ENCODE measurements around the gene SPNS1.
"Not testable (repeated sequence)": the region's sequence is repeated elsewhere in the genome, so short reads cannot be mapped to it uniquely, and the experiment has no call there.

SPNS1 gene, protein sequence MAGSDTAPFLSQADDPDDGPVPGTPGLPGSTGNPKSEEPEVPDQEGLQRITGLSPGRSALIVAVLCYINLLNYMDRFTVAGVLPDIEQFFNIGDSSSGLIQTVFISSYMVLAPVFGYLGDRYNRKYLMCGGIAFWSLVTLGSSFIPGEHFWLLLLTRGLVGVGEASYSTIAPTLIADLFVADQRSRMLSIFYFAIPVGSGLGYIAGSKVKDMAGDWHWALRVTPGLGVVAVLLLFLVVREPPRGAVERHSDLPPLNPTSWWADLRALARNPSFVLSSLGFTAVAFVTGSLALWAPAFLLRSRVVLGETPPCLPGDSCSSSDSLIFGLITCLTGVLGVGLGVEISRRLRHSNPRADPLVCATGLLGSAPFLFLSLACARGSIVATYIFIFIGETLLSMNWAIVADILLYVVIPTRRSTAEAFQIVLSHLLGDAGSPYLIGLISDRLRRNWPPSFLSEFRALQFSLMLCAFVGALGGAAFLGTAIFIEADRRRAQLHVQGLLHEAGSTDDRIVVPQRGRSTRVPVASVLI

DNA sequence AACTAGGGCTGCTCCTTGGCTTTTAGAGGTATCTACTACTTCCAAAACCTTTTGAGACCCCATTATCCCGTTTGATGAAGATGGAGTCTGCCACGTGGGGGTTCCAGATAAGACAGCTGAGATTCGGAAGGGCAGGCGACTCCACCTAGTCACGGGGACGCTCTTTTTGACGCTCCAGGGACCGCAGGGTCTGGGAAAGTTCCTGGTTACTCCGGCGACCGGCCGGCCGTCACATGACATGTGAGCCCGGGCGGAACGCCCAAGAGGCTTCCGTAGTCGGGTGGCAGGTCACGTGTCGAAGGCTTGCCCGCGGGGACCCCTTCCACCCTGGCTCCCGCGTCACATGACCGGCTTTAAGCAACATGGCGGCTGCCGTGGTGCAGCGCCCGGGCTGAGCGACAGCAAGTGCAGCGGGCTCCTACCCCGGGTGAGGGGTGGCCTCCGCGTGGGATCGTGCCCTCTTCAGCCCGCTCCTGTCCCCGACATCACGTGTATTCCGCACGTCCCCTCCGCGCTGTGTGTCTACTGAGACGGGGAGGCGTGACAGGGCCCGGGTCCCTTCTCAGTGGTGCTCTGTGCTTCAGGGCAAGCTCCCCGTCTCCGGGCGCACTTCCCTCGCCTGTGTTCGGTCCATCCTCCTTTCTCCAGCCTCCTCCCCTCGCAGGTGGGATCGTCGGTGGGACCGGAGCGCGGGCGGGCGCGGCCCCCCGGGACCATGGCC is at the start of gene SPNS1:
TSS of gene SPNS1 (plus strand) at position 342 of the 721 bp plus-strand sequence. CDS start at position 716, 374 bp downstream.
- peak; percentile 87 for DNase-seq (ENCODE audit: low read depth)

DNA sequence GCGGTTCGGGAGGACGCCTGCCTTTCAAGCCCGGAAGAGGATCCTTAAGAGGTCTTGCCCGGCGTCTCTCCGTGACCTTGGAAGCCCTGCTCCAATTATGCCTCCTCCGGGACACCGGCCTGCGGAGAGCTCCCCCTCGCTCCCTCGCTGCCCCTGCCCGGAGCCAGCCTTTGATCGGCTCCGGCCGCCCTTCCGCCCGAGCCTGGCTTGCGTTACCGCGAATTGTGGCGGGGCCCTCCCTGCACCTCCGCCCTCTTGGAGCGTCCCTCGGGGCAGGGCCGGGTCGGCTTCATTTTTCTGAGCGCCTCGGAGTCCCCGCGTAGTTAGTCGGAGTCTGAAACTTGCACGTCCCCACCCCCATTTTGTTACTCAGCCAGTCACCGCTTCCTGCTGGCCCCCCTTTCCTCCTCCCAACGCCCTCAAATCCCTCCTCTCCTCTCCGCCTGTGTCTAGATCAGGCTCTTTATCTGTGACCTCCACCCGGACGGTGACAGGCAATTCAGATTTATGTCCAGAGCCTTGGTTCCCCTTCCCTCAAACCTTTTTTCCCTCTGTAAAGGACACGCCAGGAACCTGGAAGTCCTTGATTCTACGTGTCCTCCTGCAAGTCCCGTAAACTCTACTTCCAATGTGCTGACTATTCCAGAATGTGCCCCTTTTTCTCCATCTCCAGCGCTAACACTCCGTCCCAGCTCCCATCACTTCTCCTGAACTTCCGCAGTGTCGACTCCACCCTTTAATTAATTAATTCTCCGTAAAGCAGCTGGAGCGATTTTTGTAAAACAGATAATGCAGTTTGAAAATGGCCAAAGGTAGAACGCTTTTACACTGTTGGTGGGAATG is 49.0 kb upstream of the SPNS1 start:
- DNase-seq (ENCODE audit: low read depth) = peak; percentile 53

DNA sequence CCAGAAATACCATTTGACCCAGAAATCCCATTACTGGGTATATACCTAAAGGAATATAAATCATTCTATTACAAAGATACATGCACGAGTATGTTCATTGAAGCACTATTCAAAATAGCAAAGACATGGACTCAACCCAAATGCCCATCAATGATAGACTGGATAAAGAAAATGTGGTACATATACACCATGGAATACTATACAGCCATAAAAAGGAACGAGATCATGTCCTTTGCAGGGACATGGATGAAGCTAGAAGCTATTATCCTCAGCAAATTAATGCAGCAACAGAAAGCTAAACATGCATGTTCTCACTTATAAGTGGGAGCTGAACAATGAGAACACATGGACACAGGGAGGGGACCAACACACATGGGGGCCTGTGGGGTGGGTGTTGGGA is 48.3 kb upstream of the SPNS1 start:
- not testable (repeated sequence) for DNase-seq (ENCODE audit: low read depth)

DNA sequence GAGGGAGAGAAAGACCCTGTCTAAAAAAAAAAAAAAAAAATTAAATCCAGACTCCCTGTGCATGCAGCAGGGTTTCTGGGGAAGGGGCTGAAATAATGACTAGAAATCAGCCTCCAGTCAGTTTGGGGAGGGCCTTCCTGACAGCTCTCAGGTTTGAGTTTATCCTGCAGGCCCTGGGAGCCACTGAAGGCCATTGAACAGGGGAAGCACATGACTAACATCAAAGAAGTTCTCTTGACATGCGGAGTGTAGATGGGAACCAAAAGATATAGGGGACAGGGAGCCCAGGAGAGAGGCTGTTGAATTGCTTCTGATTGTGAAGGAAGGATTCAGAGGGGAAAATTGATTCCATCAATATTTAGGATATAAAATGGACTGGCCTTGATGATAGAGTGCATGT is 46.8 kb upstream of the SPNS1 start:
- DNase-seq (ENCODE audit: low read depth) = no peak

DNA sequence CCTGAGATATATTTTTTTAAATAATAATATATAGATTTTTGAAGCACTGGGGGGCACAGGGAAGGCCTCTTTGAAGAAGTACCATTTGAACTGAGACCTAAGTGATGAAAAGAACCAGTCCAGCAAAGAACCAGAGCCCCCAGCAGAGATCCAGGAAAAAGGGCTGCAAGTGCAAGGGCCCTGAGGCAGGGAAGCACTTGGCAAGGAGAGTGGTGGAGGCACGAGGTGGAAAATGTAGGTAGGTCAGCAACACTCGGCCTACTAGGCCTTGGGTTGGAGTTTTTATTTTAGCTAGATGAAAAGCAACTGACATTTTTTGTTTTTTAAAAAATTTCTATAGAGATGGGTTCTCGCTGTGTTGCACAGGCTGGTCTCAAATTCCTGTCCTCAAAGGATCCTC is 44.4 kb upstream of the SPNS1 start:
- no peak for DNase-seq (ENCODE audit: low read depth)

DNA sequence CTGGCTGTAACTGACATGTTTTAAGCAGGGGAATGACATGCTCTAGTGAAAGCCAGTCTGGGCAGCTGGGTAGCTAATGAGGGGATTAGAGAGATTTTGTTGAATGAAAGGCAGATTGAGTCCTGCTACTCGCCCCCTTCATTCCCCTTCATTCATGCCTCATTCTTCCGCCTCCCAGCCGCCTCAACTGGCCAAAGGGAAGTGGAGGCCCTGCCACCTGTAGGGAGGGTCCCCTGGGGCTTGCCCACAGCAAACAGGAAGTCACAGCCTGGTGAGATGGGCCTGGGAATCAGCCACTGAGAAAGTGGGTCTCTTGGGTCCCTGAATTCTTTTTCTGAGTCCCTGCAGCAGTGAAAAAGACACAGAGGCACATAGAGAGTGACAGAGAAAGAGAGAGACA is 43.9 kb upstream of the SPNS1 start:
- no peak for DNase-seq (ENCODE audit: low read depth)

DNA sequence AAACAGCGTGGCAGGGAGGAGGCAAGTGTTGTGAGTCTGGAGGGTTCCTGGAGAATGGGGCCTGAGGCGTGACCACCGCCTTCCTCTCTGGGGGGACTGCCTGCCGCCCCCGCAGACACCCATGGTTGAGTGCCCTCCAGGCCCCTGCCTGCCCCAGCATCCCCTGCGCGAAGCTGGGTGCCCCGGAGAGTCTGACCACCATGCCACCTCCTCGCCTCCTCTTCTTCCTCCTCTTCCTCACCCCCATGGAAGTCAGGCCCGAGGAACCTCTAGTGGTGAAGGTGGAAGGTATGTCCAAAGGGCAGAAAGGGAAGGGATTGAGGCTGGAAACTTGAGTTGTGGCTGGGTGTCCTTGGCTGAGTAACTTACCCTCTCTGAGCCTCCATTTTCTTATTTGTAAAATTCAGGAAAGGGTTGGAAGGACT is 42.8 kb upstream of the SPNS1 start, which contains the start of gene CD19:
TSS of gene CD19 (plus strand) at position 171 of the 425 bp plus-strand sequence. CDS start at position 201, 30 bp downstream.
- no peak for DNase-seq (ENCODE audit: low read depth)

DNA sequence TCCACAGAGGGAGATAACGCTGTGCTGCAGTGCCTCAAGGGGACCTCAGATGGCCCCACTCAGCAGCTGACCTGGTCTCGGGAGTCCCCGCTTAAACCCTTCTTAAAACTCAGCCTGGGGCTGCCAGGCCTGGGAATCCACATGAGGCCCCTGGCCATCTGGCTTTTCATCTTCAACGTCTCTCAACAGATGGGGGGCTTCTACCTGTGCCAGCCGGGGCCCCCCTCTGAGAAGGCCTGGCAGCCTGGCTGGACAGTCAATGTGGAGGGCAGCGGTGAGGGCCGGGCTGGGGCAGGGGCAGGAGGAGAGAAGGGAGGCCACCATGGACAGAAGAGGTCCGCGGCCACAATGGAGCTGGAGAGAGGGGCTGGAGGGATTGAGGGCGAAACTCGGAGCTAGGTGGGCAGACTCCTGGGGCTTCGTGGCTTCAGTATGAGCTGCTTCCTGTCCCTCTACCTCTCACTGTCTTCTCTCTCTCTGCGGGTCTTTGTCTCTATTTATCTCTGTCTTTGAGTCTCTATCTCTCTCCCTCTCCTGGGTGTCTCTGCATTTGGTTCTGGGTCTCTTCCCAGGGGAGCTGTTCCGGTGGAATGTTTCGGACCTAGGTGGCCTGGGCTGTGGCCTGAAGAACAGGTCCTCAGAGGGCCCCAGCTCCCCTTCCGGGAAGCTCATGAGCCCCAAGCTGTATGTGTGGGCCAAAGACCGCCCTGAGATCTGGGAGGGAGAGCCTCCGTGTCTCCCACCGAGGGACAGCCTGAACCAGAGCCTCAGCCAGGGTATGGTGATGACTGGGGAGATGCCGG is 42.0 kb upstream of the SPNS1 start:
- no peak for DNase-seq (ENCODE audit: low read depth)

DNA sequence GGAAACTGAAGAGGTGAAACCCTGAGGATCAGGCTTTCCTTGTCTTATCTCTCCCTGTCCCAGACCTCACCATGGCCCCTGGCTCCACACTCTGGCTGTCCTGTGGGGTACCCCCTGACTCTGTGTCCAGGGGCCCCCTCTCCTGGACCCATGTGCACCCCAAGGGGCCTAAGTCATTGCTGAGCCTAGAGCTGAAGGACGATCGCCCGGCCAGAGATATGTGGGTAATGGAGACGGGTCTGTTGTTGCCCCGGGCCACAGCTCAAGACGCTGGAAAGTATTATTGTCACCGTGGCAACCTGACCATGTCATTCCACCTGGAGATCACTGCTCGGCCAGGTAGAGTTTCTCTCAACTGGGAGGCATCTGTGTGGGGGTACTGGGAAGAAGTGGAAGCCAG is 41.4 kb upstream of the SPNS1 start:
- no peak for DNase-seq (ENCODE audit: low read depth)

DNA sequence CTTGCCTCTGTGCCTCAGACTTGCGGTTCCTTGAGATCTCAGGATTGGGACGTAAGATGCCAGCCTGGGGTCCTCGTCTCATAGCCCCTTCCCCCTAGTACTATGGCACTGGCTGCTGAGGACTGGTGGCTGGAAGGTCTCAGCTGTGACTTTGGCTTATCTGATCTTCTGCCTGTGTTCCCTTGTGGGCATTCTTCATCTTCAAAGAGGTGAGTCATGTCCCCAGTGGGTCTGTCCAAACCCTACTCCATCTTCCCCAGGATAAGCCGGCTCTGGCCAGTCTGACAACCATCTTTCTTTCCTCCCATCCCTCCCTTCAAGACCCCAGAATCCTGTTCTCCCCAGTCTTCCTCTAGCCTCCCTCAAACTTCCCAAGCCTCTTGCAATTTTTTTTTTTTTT is 39.2 kb upstream of the SPNS1 start:
- DNase-seq (ENCODE audit: low read depth) = no peak

DNA sequence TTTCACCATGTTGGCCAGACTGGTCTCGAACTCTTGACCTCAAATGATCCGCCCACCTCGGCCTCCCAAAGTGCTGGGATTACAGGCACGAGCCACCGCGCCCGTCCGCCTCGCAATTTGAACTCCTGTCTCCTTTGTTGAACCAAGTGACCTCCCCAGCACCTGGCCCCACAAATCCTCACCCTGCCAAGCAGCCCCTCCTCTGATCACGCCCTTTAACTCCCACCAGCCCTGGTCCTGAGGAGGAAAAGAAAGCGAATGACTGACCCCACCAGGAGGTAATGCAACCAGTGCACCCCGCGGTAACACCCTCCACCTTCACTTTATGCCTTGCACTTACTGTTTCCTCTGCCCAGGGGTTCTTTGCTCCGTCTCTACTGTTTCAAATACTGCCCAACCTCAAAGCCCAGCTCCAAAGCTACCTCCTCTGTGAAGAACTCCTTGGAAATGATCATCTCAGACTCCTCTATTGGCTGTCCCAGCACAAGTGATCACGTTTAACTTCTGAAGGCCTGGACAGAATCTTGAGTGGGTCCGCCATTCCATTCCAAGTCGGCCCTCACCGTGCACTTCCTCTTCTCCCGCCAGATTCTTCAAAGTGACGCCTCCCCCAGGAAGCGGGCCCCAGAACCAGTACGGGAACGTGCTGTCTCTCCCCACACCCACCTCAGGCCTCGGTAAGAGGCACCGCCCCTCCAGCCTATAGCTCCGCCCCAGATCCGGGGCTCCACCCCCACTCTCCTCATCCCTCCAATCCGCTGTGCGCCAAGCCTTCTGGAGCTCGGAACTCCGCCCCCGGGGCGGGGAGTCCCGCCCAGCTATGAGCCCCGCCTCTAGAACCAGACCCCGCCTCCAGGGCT is 38.4 kb upstream of the SPNS1 start:
- DNase-seq (ENCODE audit: low read depth) = peak; percentile 59

DNA sequence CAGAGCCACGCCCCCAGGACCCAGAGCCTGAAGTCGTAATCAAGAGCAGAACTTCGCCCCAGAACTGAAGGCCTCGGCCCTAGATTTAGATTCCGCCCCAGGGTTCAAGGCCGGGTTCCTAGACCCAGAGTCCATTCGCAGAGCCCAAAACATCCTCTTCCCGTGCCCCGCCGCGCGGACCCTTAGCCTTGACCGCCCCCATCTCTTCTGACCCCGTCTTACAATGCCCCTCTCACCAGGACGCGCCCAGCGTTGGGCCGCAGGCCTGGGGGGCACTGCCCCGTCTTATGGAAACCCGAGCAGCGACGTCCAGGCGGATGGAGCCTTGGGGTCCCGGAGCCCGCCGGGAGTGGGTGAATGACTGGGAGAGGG is 37.8 kb upstream of the SPNS1 start:
- DNase-seq (ENCODE audit: low read depth) = no peak

DNA sequence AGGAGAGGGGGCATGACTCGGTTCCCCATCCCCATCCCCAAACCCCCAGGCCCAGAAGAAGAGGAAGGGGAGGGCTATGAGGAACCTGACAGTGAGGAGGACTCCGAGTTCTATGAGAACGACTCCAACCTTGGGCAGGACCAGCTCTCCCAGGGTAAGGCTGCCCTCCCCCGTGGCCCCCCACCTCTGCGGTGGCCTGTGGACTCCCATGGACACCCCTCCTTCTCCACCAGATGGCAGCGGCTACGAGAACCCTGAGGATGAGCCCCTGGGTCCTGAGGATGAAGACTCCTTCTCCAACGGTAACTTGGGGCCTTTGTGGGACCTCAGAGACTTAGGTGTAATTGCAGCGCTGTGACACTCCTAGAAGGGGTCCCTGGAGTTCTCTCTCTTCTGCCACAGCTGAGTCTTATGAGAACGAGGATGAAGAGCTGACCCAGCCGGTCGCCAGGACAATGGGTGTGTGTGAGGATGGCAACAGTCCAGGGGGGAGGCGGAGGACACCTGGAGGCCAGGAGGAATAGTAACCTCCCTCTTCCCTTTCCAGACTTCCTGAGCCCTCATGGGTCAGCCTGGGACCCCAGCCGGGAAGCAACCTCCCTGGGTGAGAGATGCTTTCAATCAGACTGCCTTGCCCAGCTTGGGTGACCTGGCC is 37.2 kb upstream of the SPNS1 start:
- no peak for DNase-seq (ENCODE audit: low read depth)

DNA sequence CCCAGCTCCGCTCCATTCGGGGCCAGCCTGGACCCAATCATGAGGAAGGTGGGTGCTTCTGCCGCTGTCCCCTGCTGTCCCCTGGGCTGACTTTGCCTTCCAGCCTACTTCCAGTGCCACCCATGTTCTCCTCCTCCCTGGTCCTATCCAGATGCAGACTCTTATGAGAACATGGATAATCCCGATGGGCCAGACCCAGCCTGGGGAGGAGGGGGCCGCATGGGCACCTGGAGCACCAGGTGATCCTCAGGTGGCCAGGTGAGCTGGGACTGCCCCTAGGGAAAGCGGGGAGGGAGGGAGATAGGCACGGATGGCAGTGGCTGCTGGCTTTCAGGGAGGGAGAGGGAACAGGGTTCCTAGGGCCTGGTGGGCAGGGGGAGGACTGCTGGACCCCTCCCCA is 35.9 kb upstream of the SPNS1 start:
- DNase-seq (ENCODE audit: low read depth) = no peak

DNA sequence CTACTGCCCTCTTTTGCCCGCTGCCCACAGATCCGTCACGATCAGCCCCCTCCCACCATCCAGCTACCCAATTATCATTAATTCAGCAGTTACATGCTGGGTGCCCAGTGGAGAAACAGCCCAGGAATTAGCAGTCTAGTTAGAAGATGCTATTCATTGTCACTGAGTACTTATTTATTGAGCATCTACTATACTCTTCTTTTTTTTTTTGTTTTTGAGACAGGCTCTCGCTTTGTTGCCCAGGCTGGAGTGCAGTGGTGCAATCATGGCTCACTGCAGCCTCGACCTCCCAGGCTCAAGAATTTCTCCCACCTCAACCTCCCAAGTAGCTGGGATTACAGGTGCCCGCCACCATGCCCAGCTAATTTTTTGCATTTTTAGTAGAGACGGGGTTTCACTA is 34.8 kb upstream of the SPNS1 start:
- not testable (repeated sequence) for DNase-seq (ENCODE audit: low read depth)

DNA sequence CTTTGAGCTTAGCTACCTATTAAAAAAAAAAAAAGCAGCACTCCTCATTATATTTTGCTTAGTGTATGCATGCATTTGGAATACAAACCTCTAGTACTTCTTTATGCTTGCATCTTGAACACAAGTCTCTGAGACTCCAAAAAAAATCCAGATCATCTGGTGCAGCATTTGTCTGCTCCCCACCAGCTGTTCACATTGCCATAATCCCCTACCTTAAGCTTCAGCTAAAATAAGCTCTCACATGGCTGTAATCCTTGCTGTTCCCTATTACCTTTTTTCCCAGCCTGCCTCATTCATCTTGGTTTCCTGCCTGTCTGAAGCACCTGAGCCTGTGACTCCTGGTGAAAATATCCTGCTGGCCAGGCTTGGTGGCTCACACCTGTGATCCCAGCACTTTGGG is 31.3 kb upstream of the SPNS1 start:
- no peak for DNase-seq (ENCODE audit: low read depth)

DNA sequence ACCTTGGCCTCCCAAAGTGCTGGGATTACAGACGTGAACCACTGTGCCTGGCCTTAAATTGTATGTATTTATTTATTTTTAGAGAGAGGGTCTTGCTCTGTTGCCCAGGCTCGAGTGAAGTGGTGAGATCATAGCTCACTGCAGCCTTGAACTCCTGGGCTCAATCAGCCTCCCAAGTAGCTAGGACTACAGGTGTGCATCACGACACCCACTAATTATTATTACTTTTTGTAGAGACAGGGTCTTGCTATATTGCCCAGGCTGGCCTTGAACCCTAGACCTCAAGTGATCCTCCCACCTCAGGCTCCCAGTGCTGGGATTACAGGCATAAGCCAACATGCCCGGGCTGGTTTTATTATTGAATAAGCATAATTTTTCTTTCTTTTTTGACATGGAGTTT is 27.9 kb upstream of the SPNS1 start:
- DNase-seq (ENCODE audit: low read depth) = no peak

DNA sequence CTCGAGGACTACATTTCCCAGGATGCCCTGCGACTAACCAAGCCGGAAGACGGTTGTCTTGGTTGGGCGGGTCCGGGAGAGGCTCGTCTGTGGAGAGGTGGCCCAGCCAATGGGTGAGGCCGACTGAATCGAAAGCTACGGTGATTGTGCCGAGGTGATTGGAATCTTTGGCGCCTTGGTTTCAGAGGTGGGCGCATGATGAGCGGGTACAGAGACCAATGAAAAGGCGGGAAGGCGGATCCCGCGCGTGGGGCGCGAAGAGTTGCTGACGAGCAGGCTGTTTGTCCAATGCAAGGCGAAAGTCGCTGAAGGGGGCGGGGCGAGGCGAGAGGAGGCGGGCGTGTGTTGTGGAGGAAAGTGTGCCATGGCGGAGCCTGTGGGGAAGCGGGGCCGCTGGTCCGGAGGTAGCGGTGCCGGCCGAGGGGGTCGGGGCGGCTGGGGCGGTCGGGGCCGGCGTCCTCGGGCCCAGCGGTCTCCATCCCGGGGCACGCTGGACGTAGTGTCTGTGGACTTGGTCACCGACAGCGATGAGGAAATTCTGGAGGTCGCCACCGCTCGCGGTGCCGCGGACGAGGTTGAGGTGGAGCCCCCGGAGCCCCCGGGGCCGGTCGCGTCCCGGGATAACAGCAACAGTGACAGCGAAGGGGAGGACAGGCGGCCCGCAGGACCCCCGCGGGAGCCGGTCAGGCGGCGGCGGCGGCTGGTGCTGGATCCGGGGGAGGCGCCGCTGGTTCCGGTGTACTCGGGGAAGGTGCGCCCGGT is 23.7 kb upstream of the SPNS1 start, which contains the start of gene NFATC2IP:
TSS of gene NFATC2IP (plus strand) at position 290 of the 762 bp plus-strand sequence. CDS start at position 365, 75 bp downstream.
- peak; percentile 100 for DNase-seq (ENCODE audit: low read depth)

DNA sequence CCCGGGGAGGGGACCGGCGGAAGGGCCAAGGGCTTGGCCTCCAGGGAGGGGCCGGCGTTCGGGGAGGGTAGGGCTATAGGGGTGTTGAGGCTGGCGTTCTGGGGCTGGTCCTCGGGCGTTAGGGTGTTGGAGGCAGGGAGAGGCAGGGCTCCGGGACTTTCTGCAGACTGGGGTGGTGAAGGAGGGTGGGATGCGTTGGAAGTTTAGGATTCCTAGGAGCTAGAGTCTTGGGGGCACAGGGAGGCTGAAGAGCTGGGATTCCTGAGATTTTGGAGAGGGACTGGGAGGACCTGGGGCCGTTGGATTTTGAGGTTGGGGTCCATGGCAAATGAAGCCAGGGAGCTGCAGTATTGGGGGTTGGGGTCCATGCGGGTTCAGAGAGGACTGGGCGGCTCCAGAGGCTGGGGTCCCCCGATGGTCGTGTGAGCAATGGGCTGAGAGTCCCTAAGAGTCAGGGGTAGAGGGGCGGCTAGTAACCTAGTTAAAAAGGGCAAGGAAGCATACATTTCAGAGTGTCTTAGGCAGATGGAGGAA is 23.1 kb upstream of the SPNS1 start:
- no peak for DNase-seq (ENCODE audit: low read depth)

Measured in stimulated activated CD8-positive, alpha-beta memory T cell treated with anti-CD3 and anti-CD28 coated beads, Interleukin-15, amount 100 ng/mL, for 1 hour (primary cell).